ENCODE measurements around the gene POLN.

GRCh38 chr4:2150076-2150475 is 91.8 kb downstream of the POLN start:
- TF ChIP-seq CTCF (IDR thresholded peaks at IDR 0.05; ENCODE audit: low read depth, low read length) (no peak), POLR2A (IDR thresholded peaks at IDR 0.05; ENCODE audit: extremely low read depth, insufficient read length) (no peak)
